HG02973 (cell line): ENCODE measurements around the gene FBXL7.

ENCODE experiments used
- ATAC-seq: cut with Tn5 transposase; IDR thresholded peaks from one replicate; pipeline ENCODE4 v1.9.1; 2021; ENCODE audit warnings: moderate library complexity; ENCODE audit not compliant: unreplicated experiment

Gene FBXL7

DNA sequence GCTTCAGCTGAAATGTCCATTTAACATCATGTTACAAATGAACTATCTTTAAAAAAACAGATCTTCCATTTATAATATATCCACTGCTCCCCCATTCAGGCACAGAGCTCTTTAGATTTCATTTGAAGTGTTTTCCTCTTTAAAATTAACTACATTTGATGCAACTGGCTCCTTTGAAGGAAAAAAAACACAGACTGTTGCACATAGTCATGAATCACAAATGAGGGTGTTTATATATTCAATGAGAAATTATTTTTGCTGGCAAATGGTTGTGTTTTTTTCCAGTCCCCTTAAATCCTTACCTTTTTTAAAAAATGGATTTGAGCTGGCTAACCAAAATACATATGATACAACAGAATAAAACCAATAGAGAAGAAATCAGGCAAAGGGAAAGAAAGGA lies 240.4 kb downstream of the FBXL7 start:
- ATAC-seq = no peak

DNA sequence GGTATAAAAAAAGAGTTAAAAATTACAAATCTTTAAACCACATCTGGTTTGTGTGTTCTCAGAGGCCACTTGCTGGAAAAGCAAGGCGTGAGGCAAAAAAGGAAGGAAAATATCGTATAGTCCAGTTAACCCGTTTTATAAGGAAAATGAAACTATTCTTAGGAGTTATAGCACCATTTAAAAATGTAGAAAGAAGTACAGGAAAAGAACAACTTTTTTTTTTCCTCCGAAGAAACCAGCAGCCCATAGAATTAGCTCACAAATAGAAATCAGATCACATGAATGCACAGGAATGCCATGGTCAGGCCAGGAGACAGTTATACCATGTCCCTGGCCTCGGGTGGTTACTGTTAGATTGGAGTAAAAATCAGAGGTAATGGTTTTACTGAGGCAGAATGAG lies 241.6 kb downstream of the FBXL7 start:
- no peak for ATAC-seq

DNA sequence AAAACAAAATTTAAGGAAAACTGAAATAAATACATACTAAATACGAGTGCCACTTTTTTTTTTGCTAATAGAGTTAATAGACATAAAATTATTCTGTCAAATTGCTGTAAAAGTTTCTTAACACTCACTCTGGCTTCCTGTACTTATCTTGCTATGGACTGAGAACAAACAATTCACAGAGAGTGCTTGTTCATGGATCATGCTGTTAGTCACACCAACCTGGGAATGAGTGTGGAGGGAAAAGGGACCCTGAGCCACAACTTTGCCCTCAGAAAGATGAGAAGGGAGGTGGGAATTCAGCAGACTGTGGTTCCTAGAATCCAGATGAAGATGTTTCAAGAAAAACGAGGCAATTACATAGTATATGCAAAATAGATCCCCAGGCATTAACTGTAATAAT lies 246.9 kb downstream of the FBXL7 start:
- ATAC-seq = no peak

DNA sequence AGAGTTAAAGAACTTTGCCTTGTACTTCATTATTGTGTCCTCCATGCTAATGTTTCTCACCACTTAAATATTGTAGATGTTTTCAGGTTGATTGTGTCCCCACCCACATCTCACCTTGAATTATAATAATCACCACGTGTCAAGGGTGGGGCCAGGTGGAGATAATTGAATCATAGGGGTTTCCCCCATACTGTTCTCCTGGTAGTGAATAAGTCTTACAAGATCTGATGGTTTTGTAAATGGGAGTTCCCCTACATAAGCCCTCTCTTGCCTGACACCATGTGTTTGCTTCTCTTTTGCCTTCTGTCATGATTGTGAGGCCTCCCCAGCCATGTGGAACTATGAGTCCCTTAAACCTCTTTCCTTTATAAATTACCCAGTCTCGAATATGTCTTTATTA lies 248.3 kb downstream of the FBXL7 start:
- no peak for ATAC-seq

DNA sequence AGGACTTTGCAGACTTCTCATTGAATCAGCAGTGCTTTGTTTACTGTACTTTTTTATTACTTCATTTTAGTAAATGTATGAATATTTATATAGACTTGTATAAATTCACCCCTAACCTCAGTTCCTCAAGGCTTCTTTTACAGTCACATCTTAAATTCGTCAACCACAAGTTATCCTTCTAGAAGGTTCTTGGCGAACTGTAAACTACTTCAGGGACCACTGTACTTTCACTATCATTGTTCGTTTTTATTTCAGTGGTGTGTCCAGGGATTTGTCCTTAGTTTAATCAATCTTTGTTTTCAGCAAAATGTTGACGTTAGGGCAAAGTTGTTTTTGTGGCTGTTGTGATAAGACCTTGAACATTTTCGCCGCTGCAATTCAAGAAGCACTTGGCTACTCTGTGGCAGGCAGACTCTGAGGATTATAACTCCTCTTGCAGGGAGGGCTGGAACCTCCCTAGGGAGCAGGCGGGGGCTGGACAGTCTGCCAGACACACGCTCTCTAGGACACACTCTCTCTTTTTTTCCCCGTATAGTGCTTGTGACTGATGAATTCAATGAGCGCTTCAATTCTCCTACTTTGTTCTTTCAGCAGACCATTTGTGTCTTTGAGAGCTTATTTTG lies 252.8 kb downstream of the FBXL7 start:
- ATAC-seq = no peak

DNA sequence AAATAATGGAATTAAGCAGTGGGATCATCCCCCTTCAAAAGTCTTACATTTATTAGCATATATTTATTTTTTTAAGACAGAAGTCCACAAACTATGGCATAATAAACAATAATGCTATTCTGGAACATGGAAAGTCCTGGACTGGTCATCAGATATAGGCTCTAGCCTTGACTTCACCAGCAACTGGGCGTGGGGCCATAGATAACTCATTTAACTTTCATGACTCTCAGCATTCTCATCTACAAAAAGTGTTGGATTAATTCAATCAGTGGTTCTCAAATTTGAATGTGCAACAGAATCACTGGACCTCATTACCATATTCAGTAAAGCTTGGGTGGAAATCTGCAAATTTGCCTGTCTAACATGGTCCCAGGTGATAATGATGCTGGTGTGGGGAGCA lies 253.8 kb downstream of the FBXL7 start:
- no peak for ATAC-seq

DNA sequence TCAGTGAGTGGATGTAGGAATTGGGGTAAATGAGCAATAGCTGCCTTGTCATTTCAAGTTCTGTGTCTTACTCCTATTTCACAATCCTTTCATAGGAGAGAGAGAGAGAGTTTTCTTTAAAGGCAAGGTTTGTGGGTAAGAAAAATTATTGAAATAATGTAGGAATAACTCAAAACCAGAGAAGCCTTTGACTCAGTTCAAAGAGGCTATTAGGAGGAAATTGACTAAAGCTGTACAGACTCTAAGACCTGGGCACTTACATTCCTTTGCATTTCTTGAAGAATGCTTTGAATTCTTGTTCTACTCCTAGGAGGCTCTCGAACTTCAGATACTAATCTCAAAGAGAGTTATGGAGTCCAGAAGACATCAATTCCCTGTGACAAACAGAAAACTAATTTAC lies 257.1 kb downstream of the FBXL7 start:
- no peak for ATAC-seq

DNA sequence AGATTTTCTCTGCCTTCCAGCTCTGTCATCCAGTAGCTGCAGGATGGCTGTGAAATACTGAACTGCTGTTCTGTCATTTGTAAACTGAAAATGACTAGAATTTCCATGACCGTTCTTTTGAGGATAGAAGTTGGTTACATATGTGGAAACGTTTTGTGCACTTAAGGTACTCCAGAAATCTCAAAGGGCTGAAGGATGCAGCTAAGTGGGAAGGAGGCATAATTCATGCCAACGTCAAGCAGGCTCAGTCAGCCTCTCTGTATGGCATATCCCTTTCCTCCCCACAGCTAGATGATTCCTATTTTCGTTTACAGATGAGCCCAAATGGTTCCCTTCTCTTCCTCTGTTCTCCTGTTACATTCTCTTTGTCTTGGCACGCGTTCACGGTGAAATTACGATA lies 257.6 kb downstream of the FBXL7 start:
- no peak for ATAC-seq

DNA sequence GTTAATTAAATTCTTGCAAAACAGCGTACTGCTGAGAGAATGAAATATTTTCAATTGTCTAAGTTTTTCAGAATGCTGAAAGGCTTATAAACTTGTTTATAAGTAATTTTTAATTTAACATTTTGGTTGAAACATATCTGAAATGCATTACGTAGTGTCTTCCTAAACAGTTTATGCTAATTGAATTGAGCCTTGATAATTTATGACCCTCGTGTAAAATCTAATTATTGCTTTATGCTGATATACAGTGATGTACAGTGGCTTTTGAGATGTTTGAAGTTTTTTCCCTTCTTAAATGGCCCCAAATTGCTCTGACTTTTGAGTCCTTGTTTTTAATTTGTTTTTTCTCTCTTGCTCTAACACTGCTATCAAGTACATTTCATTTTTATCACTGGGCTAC lies 262.7 kb downstream of the FBXL7 start:
- no peak for ATAC-seq

DNA sequence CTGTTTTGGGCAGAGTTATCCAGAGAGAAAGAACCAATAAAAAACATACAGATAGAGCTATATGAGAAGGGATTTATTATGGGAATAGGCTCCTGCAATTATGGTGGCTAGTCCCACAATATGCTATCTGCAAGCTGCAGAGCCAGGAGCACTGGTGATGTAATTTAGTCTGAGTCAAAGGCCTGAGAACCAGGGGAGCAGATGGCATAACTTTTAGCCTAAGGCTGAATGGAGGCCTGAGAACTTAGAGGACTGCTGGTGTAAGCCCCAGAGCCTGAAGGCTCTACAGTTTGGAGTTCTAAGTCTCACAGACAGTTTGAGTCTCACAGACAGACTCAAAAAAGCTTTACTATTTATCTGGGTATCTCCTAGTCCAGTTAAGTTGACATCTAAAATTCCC lies 263.8 kb downstream of the FBXL7 start:
- ATAC-seq = no peak

DNA sequence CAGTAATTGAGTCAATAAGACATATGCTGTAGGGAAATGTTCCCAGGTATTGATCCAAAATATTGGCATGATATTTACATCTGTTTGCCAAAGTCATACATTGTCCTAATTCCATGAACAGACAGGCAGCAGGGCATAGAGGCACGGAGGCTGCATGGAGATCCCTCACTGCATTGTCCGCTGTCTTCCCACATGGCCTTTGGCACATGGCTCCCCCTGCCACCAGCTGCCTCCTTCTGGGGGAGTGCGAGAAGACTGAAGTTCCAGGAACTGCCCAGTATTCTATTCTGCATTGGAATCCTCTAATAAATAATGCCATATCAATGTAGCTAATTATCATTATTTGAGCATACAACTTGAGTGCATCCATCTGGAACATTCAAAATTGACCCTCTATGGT lies 269.0 kb downstream of the FBXL7 start:
- no peak for ATAC-seq

DNA sequence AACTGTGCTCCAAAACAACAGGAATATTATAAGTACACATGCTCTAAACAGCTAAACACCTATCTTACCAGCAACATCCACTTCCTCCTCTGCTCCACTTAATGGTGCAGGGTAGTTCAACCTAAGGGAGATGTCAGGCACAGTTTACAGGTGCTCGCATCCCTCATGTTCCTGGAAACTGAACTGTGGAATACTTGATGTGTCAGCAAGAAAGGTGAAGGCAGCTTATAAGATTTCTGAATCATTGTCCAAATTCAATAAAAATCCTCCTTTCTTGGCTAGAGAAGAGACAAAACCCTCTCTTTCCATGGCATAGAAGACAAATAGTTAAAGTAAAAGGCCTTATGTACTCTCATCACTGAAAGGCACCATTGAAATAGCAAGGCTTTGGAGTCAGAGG lies 272.2 kb downstream of the FBXL7 start:
- no peak for ATAC-seq

DNA sequence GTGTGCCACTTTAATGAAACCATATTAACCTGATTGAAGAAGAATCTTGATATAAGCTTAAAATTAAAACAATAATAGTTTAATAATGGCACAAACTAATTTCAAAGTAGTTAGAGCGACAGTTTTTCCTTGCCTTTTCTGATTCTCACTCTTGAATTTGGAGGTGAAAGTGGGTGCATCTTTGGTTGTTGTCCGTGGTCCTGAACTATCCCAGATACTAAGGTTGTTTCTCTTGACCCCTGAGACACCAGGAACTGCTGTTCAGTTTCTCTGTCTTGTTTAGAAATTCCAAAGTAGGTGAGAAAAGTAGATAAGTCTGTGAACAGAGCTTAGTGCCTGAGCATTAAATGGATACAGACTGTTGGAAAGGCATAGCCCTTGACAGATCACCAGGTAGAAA lies 274.7 kb downstream of the FBXL7 start:
- ATAC-seq = no peak

DNA sequence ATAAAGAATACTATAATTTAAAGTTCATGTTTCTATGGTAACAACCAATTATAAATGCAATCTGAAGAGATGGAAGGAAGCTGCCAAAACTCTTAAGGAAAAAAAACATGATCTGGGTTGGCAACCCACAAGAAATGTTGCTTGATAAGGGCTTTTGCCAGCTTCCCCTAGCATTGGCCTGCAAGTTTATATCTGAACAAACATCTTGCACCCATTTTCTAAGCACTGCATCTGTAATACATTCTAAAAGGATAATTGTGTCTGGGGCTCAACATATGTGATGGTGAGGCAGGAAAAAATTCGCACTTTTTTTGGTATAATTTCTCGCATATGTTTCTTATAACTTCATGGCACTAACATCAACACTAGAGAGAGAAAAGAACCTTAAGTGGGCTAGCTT lies 276.4 kb downstream of the FBXL7 start:
- ATAC-seq = no peak

DNA sequence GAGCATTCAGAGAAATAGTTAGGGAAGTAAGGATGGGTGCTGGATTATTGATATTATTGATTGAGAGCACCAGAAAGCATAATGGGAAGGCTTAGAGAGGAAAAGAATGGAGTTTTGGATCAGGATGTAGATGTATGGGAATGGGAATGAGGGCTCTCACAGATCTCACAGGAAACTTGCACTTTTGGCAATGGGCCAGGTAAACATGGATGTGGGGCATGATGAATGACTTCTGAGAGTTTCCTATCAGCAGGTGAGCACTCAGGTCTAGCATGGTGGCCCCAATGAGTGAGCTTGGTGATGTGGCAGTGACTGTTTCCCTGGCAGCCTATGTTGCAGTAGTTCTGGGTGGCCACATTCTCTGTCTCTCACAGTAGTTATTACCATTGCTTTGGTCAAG lies 283.8 kb downstream of the FBXL7 start:
- ATAC-seq = no peak

DNA sequence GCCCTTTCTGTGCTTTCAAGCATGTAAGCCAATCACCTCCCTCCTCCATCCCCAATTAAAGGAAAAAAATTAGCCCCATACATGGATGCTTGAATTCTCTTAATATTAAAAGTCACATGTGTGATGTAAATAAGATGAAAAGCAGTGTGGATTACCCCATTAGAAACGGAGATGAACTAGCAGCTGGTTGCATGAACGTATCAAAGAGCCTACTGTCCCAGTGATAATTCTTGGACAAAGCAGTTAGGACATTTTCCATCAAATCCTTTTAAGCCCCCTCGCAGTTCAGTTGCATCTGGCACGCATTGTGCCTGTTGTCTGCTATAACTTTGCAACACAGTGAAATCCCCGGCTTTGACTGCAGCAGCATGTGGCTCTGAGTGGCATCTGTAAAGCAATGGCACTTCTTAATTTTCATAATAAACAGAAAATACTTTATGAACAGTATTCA lies 285.6 kb downstream of the FBXL7 start:
- ATAC-seq = no peak

DNA sequence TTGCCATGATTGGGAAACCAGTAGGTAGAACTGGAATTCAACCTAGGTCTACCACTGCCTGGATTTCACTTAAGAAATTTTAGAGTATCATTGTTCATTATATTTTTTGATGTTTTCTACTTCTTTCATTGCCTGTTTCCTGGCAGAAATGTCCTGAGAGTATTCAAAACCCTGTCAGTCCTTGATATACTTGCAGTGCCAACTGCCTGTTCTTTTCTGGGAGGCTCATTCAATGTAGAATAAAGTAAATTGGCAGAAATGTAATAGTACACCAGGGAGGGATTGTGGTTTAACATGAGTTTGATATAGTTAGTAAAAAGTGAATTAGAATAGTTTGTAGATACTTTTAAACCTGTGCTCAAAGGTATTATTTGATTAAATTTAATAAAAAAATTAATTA lies 286.3 kb downstream of the FBXL7 start:
- ATAC-seq = no peak

DNA sequence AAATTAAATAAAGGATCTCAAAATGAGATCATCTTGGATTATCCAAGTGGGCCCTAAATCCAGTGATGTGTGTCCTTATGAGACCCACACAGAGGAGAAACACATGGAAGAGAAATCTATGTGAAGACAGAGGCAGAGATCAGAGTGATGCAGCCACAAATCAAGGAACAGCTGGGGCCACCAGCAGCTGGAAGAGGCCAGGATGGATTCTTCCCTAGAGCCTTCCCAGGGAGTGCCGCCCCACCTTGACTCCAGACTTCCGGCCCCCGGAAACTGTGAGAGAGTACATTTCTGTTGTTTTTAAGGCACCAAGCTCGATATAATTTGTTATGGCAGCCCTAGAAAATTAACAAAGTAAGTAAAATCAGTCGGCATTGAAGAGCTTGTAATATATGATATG lies 286.9 kb downstream of the FBXL7 start:
- ATAC-seq = no peak

DNA sequence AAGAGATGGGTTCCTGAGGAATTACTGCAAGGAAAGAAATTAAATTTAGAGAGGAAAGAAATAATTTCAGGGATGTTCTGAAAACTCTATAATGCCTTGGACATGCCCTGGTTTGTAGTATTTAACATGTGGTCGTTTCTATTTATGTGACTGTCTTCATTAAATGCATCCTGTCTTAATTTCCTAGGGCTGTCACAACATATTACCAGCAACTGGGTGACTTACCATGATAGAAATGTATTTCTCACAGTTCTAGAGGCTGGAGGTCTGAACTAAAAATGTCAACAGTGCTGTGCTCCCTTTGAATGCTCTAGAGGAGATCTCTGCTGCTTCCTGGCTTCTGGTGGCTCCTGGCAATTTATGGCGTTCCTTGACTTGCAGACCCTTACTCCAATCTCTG lies 287.7 kb downstream of the FBXL7 start:
- no peak for ATAC-seq

DNA sequence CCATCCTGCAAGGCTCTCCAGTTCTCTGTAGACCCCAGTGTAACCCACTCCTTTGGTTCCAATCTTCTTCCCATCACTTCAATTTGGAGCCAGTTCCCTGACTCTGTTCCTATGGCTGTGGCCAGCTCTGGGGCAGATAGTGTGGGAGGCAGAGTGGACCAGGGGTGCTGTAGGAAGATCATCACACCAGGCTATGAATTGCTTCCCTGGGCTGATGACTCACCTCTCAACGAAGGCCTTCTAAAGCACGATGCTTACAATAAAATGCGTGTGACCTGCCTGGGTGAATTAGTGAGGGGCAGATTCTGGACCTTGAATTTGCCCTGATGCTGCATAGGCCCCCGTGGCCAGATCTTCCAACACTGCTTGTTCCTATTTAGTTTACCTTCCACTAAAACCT lies 289.7 kb downstream of the FBXL7 start:
- no peak for ATAC-seq

DNA sequence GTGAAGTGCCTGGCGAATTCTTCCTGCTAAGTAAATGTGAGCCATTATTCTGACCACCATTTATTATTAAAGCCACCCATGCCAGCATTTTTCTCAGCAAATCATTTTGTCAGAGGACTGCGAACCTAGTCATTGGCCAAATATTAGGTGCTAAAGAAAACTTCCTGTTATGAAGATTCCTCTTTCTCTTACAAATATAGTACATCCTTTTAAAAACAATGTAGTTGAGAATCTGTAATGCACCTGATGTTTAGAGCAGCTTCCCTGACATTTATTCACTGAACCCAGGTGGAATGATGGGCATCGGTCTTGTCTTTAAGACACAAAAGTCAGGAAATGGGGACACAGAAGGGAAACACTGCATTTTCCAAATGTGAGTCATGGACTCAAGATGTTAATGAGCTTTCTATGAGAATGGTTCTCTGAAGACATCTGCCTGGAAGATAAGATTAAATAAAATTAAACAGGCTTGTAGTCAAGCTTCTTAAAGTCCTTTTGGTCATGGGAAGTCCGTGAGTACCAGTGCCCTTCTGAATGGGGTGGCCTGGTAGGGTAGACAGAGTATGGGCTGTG lies 290.6 kb downstream of the FBXL7 start:
- no peak for ATAC-seq

DNA sequence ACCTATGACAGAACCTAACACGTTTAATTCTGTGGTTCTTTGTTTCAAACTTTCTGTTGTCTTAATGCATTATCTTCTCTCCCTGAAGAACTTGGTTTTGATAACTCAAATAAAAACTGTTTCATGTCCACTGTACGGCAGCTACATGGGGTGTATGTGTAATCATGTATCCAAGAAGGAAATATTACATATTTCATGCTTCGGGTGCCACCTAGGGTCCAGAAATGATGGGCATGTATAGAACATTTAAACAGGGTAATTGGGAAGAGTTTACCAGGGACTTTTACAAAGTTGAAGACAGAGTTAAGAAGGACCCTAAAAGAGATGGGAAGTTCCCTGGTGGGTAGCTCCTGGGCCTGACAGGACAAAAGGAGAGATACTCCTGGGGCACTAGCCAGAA lies 291.3 kb downstream of the FBXL7 start:
- no peak for ATAC-seq

DNA sequence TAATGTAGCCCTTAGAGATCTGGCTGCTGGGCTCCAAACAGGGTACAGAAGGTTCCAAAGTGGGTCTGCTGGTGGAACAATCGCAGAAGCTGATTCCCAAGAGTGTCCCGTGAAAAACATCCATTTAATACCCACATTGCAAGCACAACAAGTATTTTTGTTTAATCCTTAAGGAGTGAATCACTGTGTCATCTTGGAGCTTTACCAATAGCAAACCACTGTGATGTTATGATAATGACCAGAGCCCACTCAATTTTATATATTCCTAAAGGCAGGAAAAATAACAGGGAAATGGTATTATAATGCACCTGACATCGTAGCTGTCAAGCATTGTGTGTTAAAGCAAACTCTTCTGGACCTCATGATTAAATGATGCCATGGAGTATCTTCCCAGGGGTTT lies 291.9 kb downstream of the FBXL7 start:
- ATAC-seq = no peak
